GM19455 (cell line): ENCODE results near the gene PHYHIPL.

Source experiments
- ATAC-seq: cut with Tn5 transposase; IDR thresholded peaks from one replicate; pipeline ENCODE4 v1.9.1; 2021; ENCODE audit not compliant: unreplicated experiment

PHYHIPL gene

GRCh38 chr10:59252491-59252890 is 76.0 kb downstream of the PHYHIPL start:
- no peak for ATAC-seq

GRCh38 chr10:59255463-59255862 is 79.0 kb downstream of the PHYHIPL start:
- no peak for ATAC-seq

GRCh38 chr10:59257224-59257623 is 80.8 kb downstream of the PHYHIPL start:
- ATAC-seq = no peak

GRCh38 chr10:59258890-59259289 is 82.4 kb downstream of the PHYHIPL start:
- ATAC-seq = no peak

GRCh38 chr10:59265141-59265540 is 88.7 kb downstream of the PHYHIPL start:
- ATAC-seq = no peak

- no peak for ATAC-seq
These were observed 89.9 kb downstream of the PHYHIPL start for GRCh38 chr10:59266321-59266720.

- no peak for ATAC-seq
These were observed 92.0 kb downstream of the PHYHIPL start for GRCh38 chr10:59268460-59268859.

GRCh38 chr10:59269651-59270050 is 93.2 kb downstream of the PHYHIPL start:
- ATAC-seq = no peak

- ATAC-seq = no peak
These were observed 94.0 kb downstream of the PHYHIPL start for GRCh38 chr10:59270492-59270891.

- ATAC-seq = no peak
These were observed 94.7 kb downstream of the PHYHIPL start for GRCh38 chr10:59271160-59271559.

GRCh38 chr10:59272061-59272460 is 95.6 kb downstream of the PHYHIPL start:
- no peak for ATAC-seq

GRCh38 chr10:59273445-59273844 is 97.0 kb downstream of the PHYHIPL start:
- no peak for ATAC-seq

- no peak for ATAC-seq
These were observed 99.7 kb downstream of the PHYHIPL start for GRCh38 chr10:59276133-59276532.

- no peak for ATAC-seq
These were observed 100.5 kb downstream of the PHYHIPL start for GRCh38 chr10:59276919-59277318.

GRCh38 chr10:59279476-59279875 is 103.0 kb downstream of the PHYHIPL start:
- ATAC-seq = no peak

GRCh38 chr10:59279991-59280505 is 103.6 kb downstream of the PHYHIPL start:
- no peak for ATAC-seq

GRCh38 chr10:59281861-59282260 is 105.4 kb downstream of the PHYHIPL start:
- no peak for ATAC-seq

GRCh38 chr10:59283456-59284091 is 107.1 kb downstream of the PHYHIPL start:
- no peak for ATAC-seq

- ATAC-seq = no peak
These were observed 107.9 kb downstream of the PHYHIPL start for GRCh38 chr10:59284118-59284975.

- no peak for ATAC-seq
These were observed 108.6 kb downstream of the PHYHIPL start for GRCh38 chr10:59285073-59285472.

GRCh38 chr10:59285848-59286247 is 109.4 kb downstream of the PHYHIPL start:
- ATAC-seq = no peak

- ATAC-seq = no peak
These were observed 111.3 kb downstream of the PHYHIPL start for GRCh38 chr10:59287587-59288255.
